ENCODE data around the gene SLC5A5. TPM values are rescaled to one million over a fixed set of nuclear protein-coding genes. Genes with fewer than 3 reads are reported as not detected.
A peak's percentile ranks its signal among the peaks of the same experiment; 100 is the strongest.

The SLC5A5 gene
- total and polyA plus RNA-seq, 10 of the 15 experiments (the other 5 are each of a cell fraction or from before 2014, with no cell fraction given) = 0.02 to 0.08 (median 0.05) TPM; not detected in 3

GRCh38 chr19:17886515-17886914 is 14.8 kb downstream of the SLC5A5 start (continued):
- TF ChIP-seq ASH2L (IDR thresholded peaks at IDR 0.05; ENCODE audit: borderline replicate concordance, low read depth) = no peak
- TF ChIP-seq NRF1 (conservative IDR thresholded peaks at IDR 0.05; ENCODE audit: low read depth, low read length) = no peak
- TF ChIP-seq MEF2A (IDR thresholded peaks at IDR 0.05; ENCODE audit: insufficient read depth, low read depth, low read length) = no peak
- no peak for TF ChIP-seq NR2C2 (IDR thresholded peaks at IDR 0.05; ENCODE audit: borderline replicate concordance, control insufficient read depth, insufficient read length, low read depth)
- TF ChIP-seq ZSCAN29 (IDR thresholded peaks at IDR 0.05) = no peak
- TF ChIP-seq STAT1 (conservative IDR thresholded peaks at IDR 0.05) = no peak
- TF ChIP-seq, protein P1, sequence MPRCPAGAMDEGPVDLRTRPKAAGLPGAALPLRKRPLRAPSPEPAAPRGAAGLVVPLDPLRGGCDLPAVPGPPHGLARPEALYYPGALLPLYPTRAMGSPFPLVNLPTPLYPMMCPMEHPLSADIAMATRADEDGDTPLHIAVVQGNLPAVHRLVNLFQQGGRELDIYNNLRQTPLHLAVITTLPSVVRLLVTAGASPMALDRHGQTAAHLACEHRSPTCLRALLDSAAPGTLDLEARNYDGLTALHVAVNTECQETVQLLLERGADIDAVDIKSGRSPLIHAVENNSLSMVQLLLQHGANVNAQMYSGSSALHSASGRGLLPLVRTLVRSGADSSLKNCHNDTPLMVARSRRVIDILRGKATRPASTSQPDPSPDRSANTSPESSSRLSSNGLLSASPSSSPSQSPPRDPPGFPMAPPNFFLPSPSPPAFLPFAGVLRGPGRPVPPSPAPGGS (IDR thresholded peaks at IDR 0.05; ENCODE audit: borderline replicate concordance, insufficient read depth, low read depth, low read length, poor library complexity, severe bottlenecking) = no peak
- no peak for TF ChIP-seq BCL11A (IDR thresholded peaks at IDR 0.05; ENCODE audit: low read depth, low read length)
- no peak for TF ChIP-seq RCOR1 (conservative IDR thresholded peaks at IDR 0.05; ENCODE audit: low read depth, low read length)
- TF ChIP-seq, protein P2, sequence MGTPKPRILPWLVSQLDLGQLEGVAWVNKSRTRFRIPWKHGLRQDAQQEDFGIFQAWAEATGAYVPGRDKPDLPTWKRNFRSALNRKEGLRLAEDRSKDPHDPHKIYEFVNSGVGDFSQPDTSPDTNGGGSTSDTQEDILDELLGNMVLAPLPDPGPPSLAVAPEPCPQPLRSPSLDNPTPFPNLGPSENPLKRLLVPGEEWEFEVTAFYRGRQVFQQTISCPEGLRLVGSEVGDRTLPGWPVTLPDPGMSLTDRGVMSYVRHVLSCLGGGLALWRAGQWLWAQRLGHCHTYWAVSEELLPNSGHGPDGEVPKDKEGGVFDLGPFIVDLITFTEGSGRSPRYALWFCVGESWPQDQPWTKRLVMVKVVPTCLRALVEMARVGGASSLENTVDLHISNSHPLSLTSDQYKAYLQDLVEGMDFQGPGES (IDR thresholded peaks at IDR 0.05) = no peak
- TF ChIP-seq STAT3 (IDR thresholded peaks at IDR 0.05; ENCODE audit: low read depth, low read length) = no peak
- TF ChIP-seq SPI1 (IDR thresholded peaks at IDR 0.05; ENCODE audit: borderline replicate concordance, insufficient read depth, low read depth, low read length) = no peak
- no peak for TF ChIP-seq BACH1 (IDR thresholded peaks at IDR 0.05; ENCODE audit: borderline replicate concordance)
- no peak for TF ChIP-seq GABPA (IDR thresholded peaks at IDR 0.05; ENCODE audit: low read depth)
- TF ChIP-seq DPF2 (IDR thresholded peaks at IDR 0.05) = peak; percentile 47; the same call in 1 of the 2 replicates
- no peak for TF ChIP-seq TCF3 (IDR thresholded peaks at IDR 0.05; ENCODE audit: borderline replicate concordance, insufficient read depth, low read depth, low read length)
- TF ChIP-seq, protein P3, sequence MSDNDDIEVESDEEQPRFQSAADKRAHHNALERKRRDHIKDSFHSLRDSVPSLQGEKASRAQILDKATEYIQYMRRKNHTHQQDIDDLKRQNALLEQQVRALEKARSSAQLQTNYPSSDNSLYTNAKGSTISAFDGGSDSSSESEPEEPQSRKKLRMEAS (IDR thresholded peaks at IDR 0.05; ENCODE audit: low read depth, low read length) = no peak
- TF ChIP-seq SUZ12 (IDR thresholded peaks at IDR 0.05; ENCODE audit: unreplicated experiment) = no peak
- no peak for TF ChIP-seq ZNF687 (IDR thresholded peaks at IDR 0.05)
- TF ChIP-seq MTA3 (IDR thresholded peaks at IDR 0.05; ENCODE audit: borderline replicate concordance, low read length) = no peak
- TF ChIP-seq HCFC1 (IDR thresholded peaks at IDR 0.05; ENCODE audit: low read length) = no peak
- peak; percentile 20; the same call in 1 of the 2 replicates for TF ChIP-seq CBFB (IDR thresholded peaks at IDR 0.05; ENCODE audit: low read depth)
- TF ChIP-seq RELB (IDR thresholded peaks at IDR 0.05; ENCODE audit: low read depth) = no peak
- no peak for TF ChIP-seq RFX5 (IDR thresholded peaks at IDR 0.05; ENCODE audit: low read depth, low read length)
- no peak for TF ChIP-seq KAT2A (conservative IDR thresholded peaks at IDR 0.05; ENCODE audit: control insufficient read depth, low read depth, low read length)
